DND-41 (cell line): Measurements from ENCODE around the gene ABCA8.

Experiments
- ATAC-seq: fragments of 200-7000 bp; cut with Tn5 transposase; 3 replicates; pipeline ENCODE4 v1.9.1; 2021; ENCODE audit warnings: low read depth; ENCODE audit not compliant: insufficient read depth
- DNase-seq: peaks from one replicate; pipeline ENCODE4 v3.0.0-alpha.2; 2020
- H2AFZ ChIP-seq: 2 replicates; pipeline ENCODE4 v1.6.0; 2012; ENCODE audit warnings: low read depth, low read length
- H3K27ac ChIP-seq: 2 replicates; pipeline ENCODE4 v1.5.1; 2012; ENCODE audit warnings: low read length, inconsistent platforms
- H3K27me3 ChIP-seq: fragments of 200-600 bp; sonication (generic); 2 replicates; pipeline ENCODE4 v1.6.0; 2012; ENCODE audit warnings: low read length, mild to moderate bottlenecking, inconsistent platforms; ENCODE audit not compliant: insufficient read depth, poor library complexity
- H3K36me3 ChIP-seq: 2 replicates; pipeline ENCODE4 v1.5.1; 2012; ENCODE audit warnings: low read length, inconsistent platforms; ENCODE audit not compliant: insufficient read depth
- H3K4me1 ChIP-seq: 2 replicates; pipeline ENCODE4 v1.5.1; 2012; ENCODE audit warnings: mild to moderate bottlenecking, low read length; ENCODE audit not compliant: insufficient read depth
- H3K4me2 ChIP-seq: 2 replicates; pipeline ENCODE4 v1.6.0; 2012; ENCODE audit warnings: mild to moderate bottlenecking, moderate library complexity, low read length, inconsistent platforms; ENCODE audit not compliant: insufficient read depth
- H3K4me3 ChIP-seq, 2 experiments: fragments of 200-600 bp in 1 of 2; shearing (Covaris generic) in 1 of 2; 2 replicates each; pipeline ENCODE4 v1.5.1; 2012 to 2016; ENCODE audit warnings: inconsistent platforms in 2 of 2, low read length in 2 of 2, mild to moderate bottlenecking in 2 of 2, low read depth in 1 of 2, moderate library complexity in 1 of 2
- H3K79me2 ChIP-seq: 2 replicates; pipeline ENCODE4 v1.6.0; 2012; ENCODE audit warnings: low read length, inconsistent platforms; ENCODE audit not compliant: insufficient read depth
- H3K9ac ChIP-seq: 2 replicates; pipeline ENCODE4 v1.6.0; 2012; ENCODE audit warnings: low read depth, mild to moderate bottlenecking, inconsistent platforms, low read length, moderate library complexity
- H3K9me3 ChIP-seq: 2 replicates; pipeline ENCODE4 v1.5.1; 2012; ENCODE audit warnings: low read length, moderate library complexity, mild to moderate bottlenecking, inconsistent platforms; ENCODE audit not compliant: insufficient read depth, severe bottlenecking
- H4K20me1 ChIP-seq: 2 replicates; pipeline ENCODE4 v1.6.0; 2012; ENCODE audit warnings: low read length; ENCODE audit not compliant: insufficient read depth
- EZH2 ChIP-seq: IDR thresholded peaks from 3 replicates; pipeline ENCODE4 v1.6.1; 2012; ENCODE audit warnings: borderline replicate concordance, low read depth, mild to moderate bottlenecking, moderate library complexity, low read length, inconsistent platforms; ENCODE audit not compliant: severe bottlenecking
- TF ChIP-seq, protein P1 (sequence below): IDR thresholded peaks from 2 replicates; pipeline ENCODE4 v1.5.1; 2012; ENCODE audit warnings: borderline replicate concordance, low read length, moderate library complexity, mild to moderate bottlenecking; ENCODE audit not compliant: poor library complexity, severe bottlenecking; ENCODE audit errors: extremely low read depth

The ABCA8 gene

DNA sequence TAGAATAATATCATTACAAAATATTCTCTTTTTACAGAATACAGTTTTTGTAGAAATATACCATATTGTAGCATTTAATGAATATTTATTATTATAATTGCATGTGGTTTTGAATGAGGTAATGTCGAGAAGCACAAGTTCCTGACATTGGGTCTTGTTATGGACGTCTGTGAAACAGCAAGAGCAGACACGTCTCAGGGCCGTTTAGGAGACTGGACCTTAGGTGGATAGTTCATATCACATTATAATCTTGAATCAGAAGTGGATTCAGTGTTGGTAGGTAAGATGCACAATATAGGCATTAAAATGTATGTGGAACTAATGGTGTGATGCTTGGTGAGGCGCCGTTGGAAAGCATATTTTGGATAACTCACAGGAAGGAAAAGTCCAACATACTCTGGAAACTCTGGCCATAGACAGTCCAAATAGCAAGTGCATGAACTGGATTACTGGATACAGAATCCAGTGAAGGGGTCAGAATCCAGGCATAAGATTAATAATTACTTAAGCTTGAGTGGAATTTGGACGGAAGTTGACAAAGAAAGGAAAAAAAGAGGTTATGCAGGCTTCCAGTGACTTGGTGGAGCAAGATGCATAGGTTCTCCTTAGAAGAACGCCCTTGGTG, 17.2 kb downstream of the ABCA8 start:
- no peak for DNase-seq
- no peak overlapping the region for H2AFZ ChIP-seq
- no peaks in the 10 kb centered on the region for H3K27me3 ChIP-seq

DNA sequence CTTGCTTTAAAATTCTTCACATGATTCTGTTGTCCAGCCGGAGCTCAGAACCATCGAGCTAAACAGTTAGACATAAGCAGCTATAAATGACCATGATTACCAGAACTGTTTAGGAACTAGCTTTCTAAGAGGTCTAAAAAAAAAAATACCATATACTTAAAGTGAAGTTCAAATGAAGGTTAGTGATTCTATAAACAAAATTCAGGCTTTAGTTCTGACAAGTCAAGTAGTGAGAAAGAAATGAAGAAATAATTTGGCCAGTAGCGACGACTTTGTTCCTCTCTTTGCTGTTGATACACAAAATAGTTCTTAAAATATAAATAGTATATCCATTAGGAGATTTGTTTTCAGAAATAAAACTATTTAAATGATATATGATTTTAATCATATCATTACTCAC, 27.7 kb downstream of the ABCA8 start:
- H3K4me3 ChIP-seq, result no peak overlapping the region
- ATAC-seq (no peak), DNase-seq (no peak)
- H3K4me1 ChIP-seq, result no peaks in the 10 kb centered on the region
- peaks cover 8% of the 10 kb centered on the region for H3K27me3 ChIP-seq
- H3K36me3 ChIP-seq, result no peaks in the 10 kb centered on the region
- no peak overlapping the region for H3K9ac ChIP-seq
- H3K27ac ChIP-seq, result no peak overlapping the region
- no peaks in the 10 kb centered on the region for H4K20me1 ChIP-seq
- TF ChIP-seq, protein P1, sequence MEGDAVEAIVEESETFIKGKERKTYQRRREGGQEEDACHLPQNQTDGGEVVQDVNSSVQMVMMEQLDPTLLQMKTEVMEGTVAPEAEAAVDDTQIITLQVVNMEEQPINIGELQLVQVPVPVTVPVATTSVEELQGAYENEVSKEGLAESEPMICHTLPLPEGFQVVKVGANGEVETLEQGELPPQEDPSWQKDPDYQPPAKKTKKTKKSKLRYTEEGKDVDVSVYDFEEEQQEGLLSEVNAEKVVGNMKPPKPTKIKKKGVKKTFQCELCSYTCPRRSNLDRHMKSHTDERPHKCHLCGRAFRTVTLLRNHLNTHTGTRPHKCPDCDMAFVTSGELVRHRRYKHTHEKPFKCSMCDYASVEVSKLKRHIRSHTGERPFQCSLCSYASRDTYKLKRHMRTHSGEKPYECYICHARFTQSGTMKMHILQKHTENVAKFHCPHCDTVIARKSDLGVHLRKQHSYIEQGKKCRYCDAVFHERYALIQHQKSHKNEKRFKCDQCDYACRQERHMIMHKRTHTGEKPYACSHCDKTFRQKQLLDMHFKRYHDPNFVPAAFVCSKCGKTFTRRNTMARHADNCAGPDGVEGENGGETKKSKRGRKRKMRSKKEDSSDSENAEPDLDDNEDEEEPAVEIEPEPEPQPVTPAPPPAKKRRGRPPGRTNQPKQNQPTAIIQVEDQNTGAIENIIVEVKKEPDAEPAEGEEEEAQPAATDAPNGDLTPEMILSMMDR, result no peak
- no peak for TF ChIP-seq EZH2
- H3K9me3 ChIP-seq, result no peaks in the 10 kb centered on the region
- no peak overlapping the region for H3K4me2 ChIP-seq
- no peaks in the 10 kb centered on the region for H3K79me2 ChIP-seq
- H2AFZ ChIP-seq, result no peak overlapping the region

More for the DNA sequence above, 17.2 kb downstream of the ABCA8 start:
- Histone ChIP-seq H4K20me1 (no peaks in the 10 kb centered on the region), H3K36me3 (no peaks in the 10 kb centered on the region), H3K9ac (no peak overlapping the region), H3K4me3 (no peak overlapping the region), H3K4me2 (no peak overlapping the region), H3K27ac (no peak overlapping the region), H3K79me2 (no peaks in the 10 kb centered on the region), H3K9me3 (no peaks in the 10 kb centered on the region), H3K4me1 (no peaks in the 10 kb centered on the region)
- TF ChIP-seq, protein P1, result no peak
- no peak for TF ChIP-seq EZH2
- no peak for ATAC-seq

DNA sequence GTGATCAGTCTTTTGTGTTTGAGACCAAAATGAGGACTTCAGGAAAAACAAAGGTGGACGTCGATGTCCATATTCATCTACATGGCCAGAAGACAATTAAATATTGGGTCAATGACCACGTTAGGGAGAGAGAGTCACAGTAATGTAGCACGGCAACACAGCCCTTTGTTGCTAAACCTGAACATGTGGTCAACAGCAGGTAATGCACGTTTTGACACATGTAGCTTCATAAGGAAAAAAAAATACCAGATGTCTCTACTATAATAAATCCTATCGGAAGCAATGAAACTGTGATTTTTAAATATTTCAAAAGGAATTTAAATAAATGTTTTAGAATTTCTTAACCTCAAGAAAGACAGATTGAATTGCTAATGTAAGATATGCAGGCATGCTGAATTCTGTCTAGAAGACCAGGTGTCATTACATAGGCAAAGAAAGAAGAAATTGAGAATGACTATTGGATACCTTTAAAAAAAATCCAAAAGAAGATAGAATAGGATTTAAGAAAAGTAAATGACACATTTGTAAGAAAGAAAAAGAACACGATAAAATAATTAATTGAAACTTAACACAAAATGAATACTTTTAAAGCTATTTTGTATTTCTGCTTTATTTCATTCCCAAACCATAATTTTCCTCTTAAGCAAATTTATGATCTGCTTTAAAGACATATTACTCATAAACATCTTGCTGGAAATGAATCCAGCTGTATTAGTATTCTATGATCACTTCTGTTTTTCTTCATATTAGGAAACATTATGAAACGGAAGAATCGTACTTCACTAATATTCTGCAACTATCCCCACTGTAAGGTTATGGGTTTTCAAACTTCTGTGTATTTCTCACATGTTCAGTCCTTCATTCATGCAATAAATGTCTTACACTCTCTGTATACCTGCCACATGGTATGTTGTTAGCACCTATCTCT, 30.1 kb downstream of the ABCA8 start:
- Histone ChIP-seq H4K20me1 (no peaks in the 10 kb centered on the region), H3K27me3 (no peaks in the 10 kb centered on the region), H3K9me3 (no peaks in the 10 kb centered on the region), H3K36me3 (no peaks in the 10 kb centered on the region), H3K9ac (no peak overlapping the region), H2AFZ (no peak overlapping the region), H3K4me3 (no peak overlapping the region), H3K27ac (no peak overlapping the region), H3K4me1 (no peaks in the 10 kb centered on the region), H3K79me2 (no peaks in the 10 kb centered on the region), H3K4me2 (no peak overlapping the region)
- no peak for TF ChIP-seq EZH2
- TF ChIP-seq, protein P1, result no peak
- ATAC-seq (no peak), DNase-seq (no peak)
